HG03196 (cell line): ENCODE measurements around the gene CADM4.

Source experiments
- ATAC-seq: cut with Tn5 transposase; IDR thresholded peaks from one replicate; pipeline ENCODE4 v1.9.1; 2021; ENCODE audit not compliant: unreplicated experiment

CADM4 gene

GRCh38 chr19:43634872-43635560 is 4.6 kb downstream of the CADM4 start:
- no peak for ATAC-seq

- ATAC-seq: no peak
These were observed 5.2 kb downstream of the CADM4 start for GRCh38 chr19:43634506-43634871.

GRCh38 chr19:43634068-43634467 is 5.6 kb downstream of the CADM4 start:
- no peak for ATAC-seq

- ATAC-seq: no peak
These were observed 6.1 kb downstream of the CADM4 start for GRCh38 chr19:43633520-43633919.

- no peak for ATAC-seq
These were observed 8.2 kb downstream of the CADM4 start for GRCh38 chr19:43631491-43631890.

GRCh38 chr19:43628646-43629326 is 10.9 kb downstream of the CADM4 start:
- no peak for ATAC-seq

- ATAC-seq: no peak
These were observed 12.8 kb downstream of the CADM4 start for GRCh38 chr19:43626838-43627237.

- no peak for ATAC-seq
These were observed 13.6 kb downstream of the CADM4 start for GRCh38 chr19:43625918-43626579.

GRCh38 chr19:43624933-43625332 is 14.7 kb downstream of the CADM4 start:
- no peak for ATAC-seq

- ATAC-seq: no peak
These were observed 15.6 kb downstream of the CADM4 start for GRCh38 chr19:43623889-43624670.

- ATAC-seq: no peak
These were observed 16.7 kb downstream of the CADM4 start for GRCh38 chr19:43622956-43623355.

- no peak for ATAC-seq
These were observed 17.6 kb downstream of the CADM4 start for GRCh38 chr19:43622070-43622469.

GRCh38 chr19:43620061-43621001 is 19.3 kb downstream of the CADM4 start:
- ATAC-seq: no peak

- ATAC-seq: peak; percentile 74
These were observed 20.2 kb downstream of the CADM4 start, which contains the start of gene ZNF428 for GRCh38 chr19:43619262-43620060. TSS of gene ZNF428 (minus strand) at chr19:43619629. CDS start at chr19:43614304, 5,325 bp downstream.

- ATAC-seq: peak; percentile 23
These were observed 20.8 kb downstream of the CADM4 start for GRCh38 chr19:43618921-43619261.

GRCh38 chr19:43616954-43617353 is 22.7 kb downstream of the CADM4 start:
- ATAC-seq: no peak

- ATAC-seq: no peak
These were observed 23.3 kb downstream of the CADM4 start for GRCh38 chr19:43616306-43616705.

- ATAC-seq: no peak
These were observed 27.3 kb downstream of the CADM4 start for GRCh38 chr19:43612374-43612773.

GRCh38 chr19:43611788-43612187 is 27.9 kb downstream of the CADM4 start, which contains the start of gene SRRM5:
TSS of gene SRRM5 (plus strand) at chr19:43612088. CDS start at chr19:43612122, 34 bp downstream.
- ATAC-seq: no peak
